Loucy (cell line): ENCODE results near the gene NDUFV1.
A peak's percentile ranks its signal among the peaks of the same experiment; 100 is the strongest.

ENCODE experiments used
- H2AFZ ChIP-seq: fragments of 200-600 bp; sonication (generic); 2 replicates; pipeline ENCODE4 v1.6.0; 2016; ENCODE audit warnings: antibody characterized with exemption, mild to moderate bottlenecking, low read length, moderate library complexity
- H3F3A ChIP-seq: fragments of 200-600 bp; 2 replicates; pipeline ENCODE4 v1.6.0; 2016; ENCODE audit warnings: antibody characterized with exemption, low read depth, mild to moderate bottlenecking
- H3K27me3 ChIP-seq: fragments of 200-600 bp; sonication (generic); 2 replicates; pipeline ENCODE4 v1.6.1; 2014; ENCODE audit warnings: low read length, mild to moderate bottlenecking; ENCODE audit not compliant: insufficient read depth, poor library complexity, severe bottlenecking
- H3K36me3 ChIP-seq: fragments of 200-600 bp; sonication (generic); 2 replicates; pipeline ENCODE4 v1.6.1; 2016; ENCODE audit warnings: low read length; ENCODE audit not compliant: insufficient read depth
- H3K4me1 ChIP-seq: fragments of 200-600 bp; sonication (generic); 2 replicates; pipeline ENCODE4 v1.5.1; 2014; ENCODE audit warnings: low read length, mild to moderate bottlenecking; ENCODE audit not compliant: insufficient read depth, poor library complexity, severe bottlenecking
- H3K4me2 ChIP-seq: fragments of 200-600 bp; sonication (generic); 2 replicates; pipeline ENCODE4 v1.6.0; 2014; ENCODE audit warnings: antibody characterized with exemption, low read length, low read depth, mild to moderate bottlenecking; ENCODE audit not compliant: poor library complexity, severe bottlenecking
- H3K4me3 ChIP-seq: fragments of 200-600 bp; sonication (generic); 2 replicates; pipeline ENCODE4 v1.5.1; 2014; ENCODE audit warnings: low read length, mild to moderate bottlenecking, mixed read lengths; ENCODE audit not compliant: poor library complexity, severe bottlenecking
- H3K79me2 ChIP-seq: fragments of 200-600 bp; sonication (generic); 2 replicates; pipeline ENCODE4 v1.6.1; 2014; ENCODE audit warnings: low read length; ENCODE audit not compliant: insufficient read depth
- H3K9ac ChIP-seq: fragments of 200-600 bp; sonication (generic); 2 replicates; pipeline ENCODE4 v1.6.0; 2014; ENCODE audit warnings: mild to moderate bottlenecking, low read depth, low read length, moderate library complexity; ENCODE audit not compliant: poor library complexity, severe bottlenecking
- H3K9me2 ChIP-seq: fragments of 200-600 bp; sonication (generic); replicated peaks from 2 replicates; pipeline ENCODE4 v1.6.1; 2016; ENCODE audit warnings: low read depth, low read length, mixed read lengths
- H3K9me3 ChIP-seq: fragments of 200-600 bp; sonication (generic); 2 replicates; pipeline ENCODE4 v1.6.1; 2014; ENCODE audit warnings: mild to moderate bottlenecking, antibody characterized with exemption, low read length, low read depth; ENCODE audit not compliant: insufficient read depth
- H4K20me1 ChIP-seq: fragments of 200-600 bp; sonication (generic); 2 replicates; pipeline ENCODE4 v1.6.0; 2014; ENCODE audit warnings: antibody characterized with exemption, low read length, mild to moderate bottlenecking; ENCODE audit not compliant: insufficient read depth, poor library complexity, severe bottlenecking
- EZH2phosphoT487 ChIP-seq: fragments of 200-600 bp; IDR thresholded peaks from 2 replicates; pipeline ENCODE4 v1.6.1; 2018; ENCODE audit warnings: antibody characterized with exemption, mild to moderate bottlenecking, moderate library complexity, borderline replicate concordance
- TF ChIP-seq, protein P1 (sequence below): fragments of 200-600 bp; sonication (generic); conservative IDR thresholded peaks from 2 replicates; pipeline ENCODE4 v1.5.1; 2014; ENCODE audit warnings: mild to moderate bottlenecking, antibody characterized with exemption, low read length

NDUFV1 gene

DNA sequence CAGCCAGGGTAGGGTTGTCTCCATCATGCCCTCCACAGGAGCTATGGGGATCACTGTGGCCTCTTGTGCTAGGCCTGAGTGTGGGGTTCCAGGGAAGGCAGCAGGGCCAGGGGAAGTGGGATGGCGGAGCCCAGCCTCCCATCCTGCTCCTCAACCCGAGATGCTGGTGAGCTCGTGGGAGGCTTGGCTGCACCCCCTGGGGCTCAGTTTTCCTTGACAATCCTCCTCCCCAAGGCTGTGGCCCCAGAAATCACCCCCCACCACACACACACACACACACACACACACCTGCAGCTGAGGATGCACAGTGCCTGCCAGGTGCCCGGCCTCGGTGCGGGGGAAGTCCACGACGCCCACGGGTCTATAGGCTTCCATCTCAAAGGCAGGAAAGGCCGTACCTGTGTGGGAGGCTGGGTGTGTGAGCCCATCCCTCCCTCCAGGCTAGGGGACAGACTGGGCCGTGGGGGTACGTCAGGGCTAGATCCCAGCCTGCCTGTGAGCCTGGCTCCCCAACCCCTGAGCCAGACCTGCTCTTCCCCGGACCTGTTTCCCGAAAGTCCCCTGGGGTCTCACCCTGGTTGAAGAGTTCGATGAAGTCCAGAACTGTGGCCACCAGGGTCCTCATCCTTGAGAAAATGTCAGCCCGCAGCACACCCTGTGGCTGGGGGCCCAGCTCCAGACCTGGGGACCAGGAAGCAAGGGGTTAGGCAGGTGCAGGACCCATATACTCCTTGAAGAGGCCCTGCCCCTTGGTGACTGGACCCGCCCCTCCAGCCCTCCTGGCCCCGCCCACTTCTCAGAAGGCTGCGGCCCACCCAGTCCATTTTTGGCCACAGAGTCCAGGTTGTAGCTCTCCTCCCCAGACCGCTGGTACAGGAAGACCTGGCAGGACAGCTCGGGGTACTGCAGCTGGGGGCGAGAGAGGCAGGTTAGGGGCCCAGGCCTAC lies 38.0 kb downstream of the NDUFV1 start:
- no peak overlapping the region for H3K4me3 ChIP-seq

DNA sequence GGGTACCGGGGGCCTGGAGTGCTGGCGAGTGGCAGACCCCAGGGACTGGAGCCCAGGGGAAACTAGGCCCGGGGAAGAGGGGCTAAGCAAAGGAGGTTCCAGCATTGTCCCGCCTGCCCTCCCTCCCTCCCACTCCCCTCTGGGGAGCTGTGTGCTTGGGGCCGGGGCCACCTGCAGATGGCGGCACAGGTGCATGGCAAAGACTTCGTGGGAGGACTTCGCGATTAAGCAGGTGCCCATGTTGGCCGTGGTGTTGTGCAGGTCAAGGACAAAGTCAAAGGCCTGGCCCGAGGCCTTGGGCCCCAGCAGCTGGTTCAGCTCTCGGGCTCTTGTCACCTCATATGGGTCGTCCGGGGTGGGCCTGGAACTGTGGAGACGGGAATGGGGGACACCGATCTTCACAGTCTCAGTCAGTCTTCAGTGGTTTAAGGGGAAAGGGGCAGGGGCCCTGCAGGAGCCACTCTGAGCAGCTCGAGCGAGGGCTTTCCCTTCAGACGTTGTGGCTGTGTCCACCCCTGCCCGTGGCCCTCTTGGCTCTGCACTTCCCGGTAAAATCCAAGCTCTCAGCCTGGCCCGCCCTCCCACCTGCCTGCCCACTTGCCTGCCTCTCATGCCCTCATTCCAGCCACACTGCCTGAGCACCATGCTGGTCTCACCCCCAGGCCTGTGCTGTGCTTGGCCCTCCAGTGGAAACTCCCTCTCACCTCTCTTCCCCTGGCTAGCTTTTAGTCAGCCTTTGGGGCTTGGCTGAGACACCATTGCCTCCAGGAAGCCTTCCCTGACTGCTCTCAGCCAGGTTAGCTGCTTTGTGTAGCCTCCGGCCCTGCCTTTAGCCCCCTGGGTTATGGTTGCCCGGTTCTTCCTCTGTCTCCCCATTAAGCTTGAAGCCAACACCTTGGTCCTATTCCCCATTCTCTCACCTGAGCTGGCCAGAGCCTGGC lies 39.1 kb downstream of the NDUFV1 start:
- no peaks in the 10 kb centered on the region for H3K79me2 ChIP-seq
- H2AFZ ChIP-seq, result no peak overlapping the region
- peak overlapping the region; percentile 72 for H3K4me2 ChIP-seq
- H3K27me3 ChIP-seq, result no peaks in the 10 kb centered on the region
- no peaks in the 10 kb centered on the region for H3K9me2 ChIP-seq
- no peaks in the 10 kb centered on the region for H3K9me3 ChIP-seq
- H3K4me1 ChIP-seq, result peaks cover 63% of the 10 kb centered on the region
- H3F3A ChIP-seq, result no peaks in the 10 kb centered on the region
- no peak for TF ChIP-seq EZH2phosphoT487
- TF ChIP-seq, protein P1, sequence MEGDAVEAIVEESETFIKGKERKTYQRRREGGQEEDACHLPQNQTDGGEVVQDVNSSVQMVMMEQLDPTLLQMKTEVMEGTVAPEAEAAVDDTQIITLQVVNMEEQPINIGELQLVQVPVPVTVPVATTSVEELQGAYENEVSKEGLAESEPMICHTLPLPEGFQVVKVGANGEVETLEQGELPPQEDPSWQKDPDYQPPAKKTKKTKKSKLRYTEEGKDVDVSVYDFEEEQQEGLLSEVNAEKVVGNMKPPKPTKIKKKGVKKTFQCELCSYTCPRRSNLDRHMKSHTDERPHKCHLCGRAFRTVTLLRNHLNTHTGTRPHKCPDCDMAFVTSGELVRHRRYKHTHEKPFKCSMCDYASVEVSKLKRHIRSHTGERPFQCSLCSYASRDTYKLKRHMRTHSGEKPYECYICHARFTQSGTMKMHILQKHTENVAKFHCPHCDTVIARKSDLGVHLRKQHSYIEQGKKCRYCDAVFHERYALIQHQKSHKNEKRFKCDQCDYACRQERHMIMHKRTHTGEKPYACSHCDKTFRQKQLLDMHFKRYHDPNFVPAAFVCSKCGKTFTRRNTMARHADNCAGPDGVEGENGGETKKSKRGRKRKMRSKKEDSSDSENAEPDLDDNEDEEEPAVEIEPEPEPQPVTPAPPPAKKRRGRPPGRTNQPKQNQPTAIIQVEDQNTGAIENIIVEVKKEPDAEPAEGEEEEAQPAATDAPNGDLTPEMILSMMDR, result peak; percentile 30
- H3K36me3 ChIP-seq, result no peaks in the 10 kb centered on the region
- peak overlapping the region; percentile 53 for H3K4me3 ChIP-seq
- H4K20me1 ChIP-seq, result no peaks in the 10 kb centered on the region
- peak overlapping the region; percentile 90 for H3K9ac ChIP-seq

More for the DNA sequence above, 38.0 kb downstream of the NDUFV1 start:
- Histone ChIP-seq H3K9me3 (no peaks in the 10 kb centered on the region), H4K20me1 (no peaks in the 10 kb centered on the region), H3K4me2 (peak overlapping the region; percentile 5), H3K79me2 (no peaks in the 10 kb centered on the region), H3K27me3 (no peaks in the 10 kb centered on the region), H3F3A (no peaks in the 10 kb centered on the region), H3K9ac (peak overlapping the region; percentile 90), H2AFZ (no peak overlapping the region), H3K9me2 (no peaks in the 10 kb centered on the region), H3K36me3 (no peaks in the 10 kb centered on the region), H3K4me1 (peaks cover 54% of the 10 kb centered on the region)
- TF ChIP-seq, protein P1, result no peak
- TF ChIP-seq EZH2phosphoT487, result no peak

DNA sequence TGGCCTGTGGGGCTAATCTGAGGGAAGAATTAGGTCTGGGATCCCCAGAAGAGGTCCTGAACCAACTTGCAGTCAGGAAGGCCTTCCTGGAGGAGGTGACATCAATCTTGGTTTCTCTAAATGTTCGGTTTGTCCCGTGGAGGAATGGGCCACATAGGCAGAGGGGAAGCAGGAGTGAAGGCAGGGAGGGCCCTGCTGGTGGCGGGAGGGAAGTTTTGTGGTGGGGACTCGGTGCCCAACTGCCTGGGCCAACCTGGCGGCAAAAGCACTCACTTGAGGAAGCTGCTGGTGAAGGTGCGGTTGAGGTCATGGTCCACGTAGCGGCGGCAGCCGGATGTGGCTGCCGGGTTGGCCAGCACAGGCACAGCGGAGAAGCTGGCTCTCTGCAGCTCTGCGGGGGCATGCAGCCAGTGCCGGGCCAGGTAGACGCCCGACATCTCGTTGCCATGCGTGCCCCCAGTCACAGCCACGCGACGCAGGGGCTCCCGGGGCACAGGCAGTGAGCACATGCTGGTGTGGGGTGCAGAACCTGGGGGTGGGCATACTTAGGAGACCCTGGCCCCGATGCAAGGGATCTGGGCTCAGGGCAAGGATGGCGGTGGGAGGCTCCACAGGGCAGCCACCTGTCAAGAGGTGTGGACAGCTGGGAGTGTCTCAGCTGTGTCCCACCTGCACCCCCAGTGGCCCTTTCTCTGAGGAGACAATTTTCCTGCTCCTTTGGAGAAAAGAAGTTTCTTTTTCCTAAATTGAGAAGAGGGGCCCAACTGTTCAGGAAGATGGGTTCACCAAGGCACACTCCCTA lies 40.0 kb downstream of the NDUFV1 start:
- Histone ChIP-seq H3K4me1 (peaks cover 70% of the 10 kb centered on the region), H4K20me1 (no peaks in the 10 kb centered on the region), H3K9me3 (no peaks in the 10 kb centered on the region), H3K4me3 (peak overlapping the region; percentile 53), H3K9me2 (no peaks in the 10 kb centered on the region), H3K4me2 (peak overlapping the region; percentile 72), H3K36me3 (no peaks in the 10 kb centered on the region), H3K9ac (peak overlapping the region; percentile 90), H3K79me2 (no peaks in the 10 kb centered on the region), H2AFZ (no peak overlapping the region), H3K27me3 (no peaks in the 10 kb centered on the region), H3F3A (no peaks in the 10 kb centered on the region)
- no peak for TF ChIP-seq EZH2phosphoT487
- TF ChIP-seq, protein P1, result no peak
